HepG2 (cell line): ENCODE measurements around the gene LAMC1. TPM values are rescaled to one million over a fixed set of nuclear protein-coding genes. Genes with fewer than 3 reads are reported as not detected.

Experiments used
- CEBPG ChIP-seq: IDR thresholded peaks from 2 replicates; pipeline ENCODE4 v1.6.1; 2016
- CENPT ChIP-seq: sonication (generic); formaldehyde crosslinking; IDR thresholded peaks from 2 replicates; pipeline ENCODE4 v1.8.0; 2022; ENCODE audit warnings: low read depth, mild to moderate bottlenecking, moderate library complexity, missing genetic modification reagents
- FOXA1 ChIP-seq, 2 experiments: fragments of 450-650 bp in 1 of 2; sonication (generic) in 1 of 2; formaldehyde crosslinking in 1 of 2; IDR thresholded peaks; 2 replicates each; pipeline versions ENCODE4 v1.4.0 to v1.6.1; 2016 to 2020; ENCODE audit warnings: missing genetic modification reagents in 1 of 2
- GPN1 ChIP-seq: sonication (generic); formaldehyde crosslinking; IDR thresholded peaks from 2 replicates; pipeline ENCODE4 v1.5.1; 2020; ENCODE audit warnings: missing genetic modification reagents, borderline replicate concordance
- IRF1 ChIP-seq: sonication (generic); formaldehyde crosslinking; IDR thresholded peaks from 2 replicates; pipeline ENCODE4 v1.4.0; 2020; ENCODE audit warnings: low read depth, mild to moderate bottlenecking, missing genetic modification reagents
- KMT2A ChIP-seq: sonication (generic); formaldehyde crosslinking; IDR thresholded peaks from 2 replicates; pipeline ENCODE4 v1.4.0; 2020; ENCODE audit warnings: missing genetic modification reagents
- NFIB ChIP-seq: sonication (generic); formaldehyde crosslinking; IDR thresholded peaks from 2 replicates; pipeline ENCODE4 v1.9.0; 2021; ENCODE audit warnings: missing genetic modification reagents, mild to moderate bottlenecking, borderline replicate concordance
- NFYC ChIP-seq: IDR thresholded peaks from 2 replicates; pipeline ENCODE4 v1.6.1; 2016; ENCODE audit warnings: missing genetic modification reagents, missing compliant biosample characterization
- STAT5B ChIP-seq: sonication (generic); formaldehyde crosslinking; IDR thresholded peaks from 2 replicates; pipeline ENCODE4 v1.4.0; 2020; ENCODE audit warnings: missing genetic modification reagents
- TCF7 ChIP-seq: sonication (generic); IDR thresholded peaks from 2 replicates; pipeline ENCODE4 v1.6.1; 2016; ENCODE audit warnings: antibody characterized with exemption, low read depth
- YEATS4 ChIP-seq: sonication (generic); formaldehyde crosslinking; IDR thresholded peaks from 2 replicates; pipeline ENCODE4 v1.4.0; 2020; ENCODE audit warnings: missing genetic modification reagents, borderline replicate concordance
- ZBTB4 ChIP-seq: sonication (generic); formaldehyde crosslinking; IDR thresholded peaks from 2 replicates; pipeline ENCODE4 v1.4.0; 2020; ENCODE audit warnings: missing genetic modification reagents, mild to moderate bottlenecking, borderline replicate concordance
- ZFP36L2 ChIP-seq: sonication (generic); formaldehyde crosslinking; IDR thresholded peaks from 2 replicates; pipeline ENCODE4 v1.4.0; 2020; ENCODE audit warnings: missing genetic modification reagents
- ZHX2 ChIP-seq, 2 experiments: sonication (generic) in 1 of 2; formaldehyde crosslinking in 1 of 2; IDR thresholded peaks; 2 replicates each; pipeline versions ENCODE4 v1.6.1 to v1.9.0; 2014 to 2022; ENCODE audit warnings: antibody characterized with exemption in 1 of 2, borderline replicate concordance in 1 of 2, inconsistent platforms in 1 of 2, low read depth in 1 of 2, missing genetic modification reagents in 1 of 2
- ZNF704 ChIP-seq: sonication (generic); formaldehyde crosslinking; IDR thresholded peaks from 2 replicates; pipeline ENCODE4 v1.8.1; 2023; ENCODE audit warnings: mild to moderate bottlenecking, inconsistent platforms, moderate library complexity, missing genetic modification reagents, borderline replicate concordance
- polyA plus RNA-seq, 8 experiments: library from polyadenylated mRNA; depleted of rRNA in 3 of 8; stranded (reverse) in 7 of 8; unstranded in 1 of 8; fragments of >200 nt; fragmentation: Illumina TruSeq in 4 of 8; extraction: Trizol in 4 of 8; gene quantifications; 2 replicates each; pipeline versions ENCODE4 v1.2.1 to v1.2.3, GENCODE V29; 2011 to 2016; ENCODE audit warnings: low read depth in 4 of 8, missing spikeins in 1 of 8, mixed read lengths in 1 of 8; ENCODE audit not compliant: insufficient read depth in 1 of 8
- total RNA-seq, 5 experiments: library from RNA; depleted of rRNA; stranded (reverse); fragments of >200 nt; fragmentation: Illumina TruSeq; extraction: Trizol; gene quantifications; 2 replicates each; pipeline ENCODE4 v1.2.3, GENCODE V29; 2016; ENCODE audit warnings: low read depth in 1 of 5
- TF ChIP-seq, protein P1 (sequence below): sonication (generic); formaldehyde crosslinking; IDR thresholded peaks from 2 replicates; pipeline ENCODE4 v1.5.0; 2020; ENCODE audit warnings: missing genetic modification reagents

LAMC1 gene
- total and polyA plus RNA-seq, 2 of the 13 experiments (the other 11 are each of a cell fraction or from before 2014, with no cell fraction given) = 58.5 to 137 TPM

DNA sequence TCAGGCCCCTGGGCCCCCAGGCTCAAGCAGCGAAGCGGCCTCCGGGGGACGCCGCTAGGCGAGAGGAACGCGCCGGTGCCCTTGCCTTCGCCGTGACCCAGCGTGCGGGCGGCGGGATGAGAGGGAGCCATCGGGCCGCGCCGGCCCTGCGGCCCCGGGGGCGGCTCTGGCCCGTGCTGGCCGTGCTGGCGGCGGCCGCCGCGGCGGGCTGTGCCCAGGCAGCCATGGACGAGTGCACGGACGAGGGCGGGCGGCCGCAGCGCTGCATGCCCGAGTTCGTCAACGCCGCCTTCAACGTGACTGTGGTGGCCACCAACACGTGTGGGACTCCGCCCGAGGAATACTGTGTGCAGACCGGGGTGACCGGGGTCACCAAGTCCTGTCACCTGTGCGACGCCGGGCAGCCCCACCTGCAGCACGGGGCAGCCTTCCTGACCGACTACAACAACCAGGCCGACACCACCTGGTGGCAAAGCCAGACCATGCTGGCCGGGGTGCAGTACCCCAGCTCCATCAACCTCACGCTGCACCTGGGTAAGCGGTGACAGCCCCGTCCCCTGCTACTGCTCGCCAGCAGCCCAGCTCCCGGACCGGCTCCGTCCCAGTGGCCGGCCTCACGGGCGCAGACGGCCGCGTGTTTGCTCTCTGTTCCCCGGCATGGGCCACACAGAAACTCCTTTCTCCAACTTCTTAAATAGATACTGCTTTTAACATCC is 539 bp downstream of the LAMC1 start (continued):
- TF ChIP-seq IRF1 (CRISPR knock-in tag) (no peak), ZFP36L2 (no peak), KMT2A (CRISPR knock-in tag) (peak; percentile 76), ZHX2 (IDR thresholded peaks at IDR 0.05; ENCODE audit: low read depth) (no peak), ZHX2 (CRISPR knock-in tag; IDR thresholded peaks at IDR 0.05; ENCODE audit: borderline replicate concordance) (no peak), STAT5B (CRISPR knock-in tag) (no peak), CENPT (CRISPR knock-in tag) (no peak), ZNF704 (CRISPR knock-in tag) (0 out of 2 replicates have a peak, but pooled peaks have one; percentile 48), TCF7 (no peak), ZBTB4 (CRISPR knock-in tag) (no peak), NFYC (no peak), YEATS4 (CRISPR knock-in tag) (peak; percentile 52; the same call in 1 of the 2 replicates), NFIB (CRISPR knock-in tag) (no peak), FOXA1 (IDR thresholded peaks at IDR 0.05) (no peak), FOXA1 (CRISPR knock-in tag; IDR thresholded peaks at IDR 0.05) (peak; percentile 39; the same call in 1 of the 2 replicates), CEBPG (0 out of 2 replicates have a peak, but pooled peaks have one; percentile 17), GPN1 (no peak)
- TF ChIP-seq, protein P1, sequence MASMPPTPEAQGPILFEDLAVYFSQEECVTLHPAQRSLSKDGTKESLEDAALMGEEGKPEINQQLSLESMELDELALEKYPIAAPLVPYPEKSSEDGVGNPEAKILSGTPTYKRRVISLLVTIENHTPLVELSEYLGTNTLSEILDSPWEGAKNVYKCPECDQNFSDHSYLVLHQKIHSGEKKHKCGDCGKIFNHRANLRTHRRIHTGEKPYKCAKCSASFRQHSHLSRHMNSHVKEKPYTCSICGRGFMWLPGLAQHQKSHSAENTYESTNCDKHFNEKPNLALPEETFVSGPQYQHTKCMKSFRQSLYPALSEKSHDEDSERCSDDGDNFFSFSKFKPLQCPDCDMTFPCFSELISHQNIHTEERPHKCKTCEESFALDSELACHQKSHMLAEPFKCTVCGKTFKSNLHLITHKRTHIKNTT (CRISPR knock-in tag) = no peak
